GM10847 (cell line): ENCODE data around the gene MLIP.

Experiments
- POLR2A ChIP-seq: IDR thresholded peaks from 2 replicates; pipeline ENCODE4 v1.6.1; 2011; ENCODE audit not compliant: insufficient read length; ENCODE audit errors: extremely low read depth

MLIP gene

DNA sequence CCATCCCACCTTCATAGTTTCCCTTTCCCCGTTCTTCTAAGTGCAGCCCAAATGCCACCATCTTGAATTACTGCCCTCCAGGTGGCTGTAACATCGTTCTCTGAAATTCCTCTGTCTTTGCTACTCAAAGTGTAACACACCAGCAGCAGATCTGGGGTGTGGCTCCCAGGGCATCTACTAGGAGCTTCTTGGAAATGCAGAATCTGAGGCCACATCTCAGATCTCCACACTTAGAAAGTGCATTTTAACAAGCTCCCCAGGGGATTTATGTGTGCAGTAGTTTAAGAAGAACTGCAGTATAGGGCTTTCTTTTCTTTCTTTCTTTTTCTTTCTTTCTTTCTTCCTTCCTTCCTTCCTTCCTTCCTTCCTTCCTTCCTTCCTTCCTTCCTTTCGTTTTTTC, 1.7 kb upstream of the MLIP start:
- no peak for TF ChIP-seq POLR2A

GRCh38 chr6:54112151-54112650, 958 bp downstream of the MLIP start:
- no peak for TF ChIP-seq POLR2A

DNA sequence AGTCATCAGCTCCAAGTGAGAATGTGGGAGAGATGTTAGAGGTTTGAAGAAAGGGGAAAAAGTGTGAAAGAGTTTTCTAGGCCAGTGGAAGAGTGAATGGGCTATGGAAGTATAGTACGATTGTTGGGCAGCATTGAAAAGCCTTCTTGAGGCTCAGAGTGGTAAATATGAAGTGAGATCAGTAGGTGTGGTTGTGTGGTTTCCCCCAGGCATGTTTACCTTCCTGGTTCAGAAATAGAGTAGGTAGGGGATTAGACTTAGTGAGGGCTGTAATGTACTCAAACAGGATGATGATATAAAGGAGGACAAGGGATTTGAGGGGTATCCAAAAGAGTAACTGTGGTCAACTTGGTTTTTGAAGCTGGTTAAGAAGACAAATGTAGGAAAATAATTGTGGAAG, 3.7 kb downstream of the MLIP start:
- no peak for TF ChIP-seq POLR2A

DNA sequence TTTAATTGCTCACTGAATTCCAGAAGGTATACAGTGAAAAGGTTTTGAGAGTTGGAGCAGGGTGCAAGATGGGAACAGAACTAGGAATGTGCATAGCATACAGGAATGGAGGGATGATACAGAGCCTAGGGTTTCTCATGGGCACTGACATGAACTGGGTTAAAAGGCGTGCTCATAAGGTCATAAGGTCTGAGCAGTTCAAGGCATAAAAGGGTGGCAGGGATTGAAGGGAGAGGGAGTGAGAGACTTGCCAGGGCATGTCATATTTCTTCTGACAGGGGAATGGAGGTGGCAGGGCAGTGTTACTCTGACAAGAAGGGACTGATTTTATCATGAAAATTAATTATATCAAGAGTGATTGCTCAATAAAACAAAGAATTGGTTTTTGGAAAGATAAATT, 4.7 kb downstream of the MLIP start:
- no peak for TF ChIP-seq POLR2A

- no peak for TF ChIP-seq POLR2A
These were observed 6.9 kb downstream of the MLIP start for GRCh38 chr6:54118117-54118516.

GRCh38 chr6:54125493-54125892, 14.2 kb downstream of the MLIP start:
- no peak for TF ChIP-seq POLR2A

- no peak for TF ChIP-seq POLR2A
These were observed 18.9 kb downstream of the MLIP start for GRCh38 chr6:54130179-54130578.

DNA sequence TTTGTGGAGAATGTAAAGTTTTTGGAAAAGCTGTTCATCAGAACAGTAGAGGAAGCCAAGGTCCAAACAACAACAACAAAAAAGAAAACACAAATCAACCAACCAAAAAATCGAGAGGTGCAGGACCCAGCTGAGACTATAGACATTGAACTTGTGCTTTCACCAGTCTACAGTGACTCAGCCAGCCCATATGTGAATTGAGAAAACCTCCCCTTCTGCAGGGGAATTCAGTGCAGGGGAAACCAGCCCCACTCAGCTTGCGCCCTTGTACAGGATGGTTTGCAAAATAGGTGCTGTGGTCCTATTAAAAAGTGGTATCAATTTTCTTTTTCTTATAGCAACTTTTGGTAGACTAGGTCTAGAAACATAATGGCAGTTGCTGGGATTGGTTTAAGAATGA, 21.3 kb downstream of the MLIP start:
- no peak for TF ChIP-seq POLR2A

- TF ChIP-seq POLR2A = no peak
These were observed 21.9 kb downstream of the MLIP start for GRCh38 chr6:54133186-54133585.

- TF ChIP-seq POLR2A = no peak
These were observed 23.7 kb downstream of the MLIP start for GRCh38 chr6:54134935-54135334.

- no peak for TF ChIP-seq POLR2A
These were observed 24.6 kb downstream of the MLIP start for GRCh38 chr6:54135665-54136369.

DNA sequence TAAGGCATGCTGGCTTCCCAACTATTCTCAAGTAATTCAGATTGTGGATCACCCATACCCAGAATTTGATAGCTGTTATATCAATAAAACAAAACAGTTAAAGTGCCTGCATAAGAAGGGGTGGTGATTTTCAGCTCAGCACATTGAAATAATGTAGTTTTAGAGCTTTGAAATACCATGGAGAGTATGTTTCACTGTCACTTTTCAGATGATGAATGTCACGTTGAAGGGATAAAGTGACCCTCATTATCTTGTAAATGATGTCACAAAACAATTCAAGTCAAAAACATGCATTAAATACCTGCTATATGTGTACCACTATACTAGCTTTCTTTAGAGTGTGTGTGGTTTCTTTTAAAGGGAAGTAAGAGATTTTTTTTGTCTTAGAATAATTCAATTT, 27.6 kb downstream of the MLIP start:
- no peak for TF ChIP-seq POLR2A

DNA sequence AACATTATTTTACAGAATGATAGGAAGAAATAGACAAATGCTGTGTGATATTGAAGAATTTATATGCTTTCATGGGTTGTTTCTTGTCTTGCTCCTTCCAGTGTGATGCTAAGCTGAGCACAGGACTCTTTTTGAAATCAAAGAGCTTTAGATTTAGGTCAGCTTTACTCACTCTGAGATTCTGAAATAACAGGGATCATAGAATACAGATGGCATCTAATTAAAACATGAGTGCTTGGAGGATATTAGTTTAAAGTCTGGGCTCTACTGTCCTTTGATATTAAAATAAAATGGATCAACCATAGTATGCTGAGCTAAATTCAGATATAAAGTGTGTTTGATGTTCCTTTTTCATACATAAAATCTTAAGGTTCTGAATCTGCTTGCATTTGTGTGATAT, 29.6 kb downstream of the MLIP start:
- no peak for TF ChIP-seq POLR2A

GRCh38 chr6:54142889-54143519, 31.8 kb downstream of the MLIP start:
- TF ChIP-seq POLR2A = no peak

GRCh38 chr6:54151861-54152260, 40.6 kb downstream of the MLIP start:
- no peak for TF ChIP-seq POLR2A

DNA sequence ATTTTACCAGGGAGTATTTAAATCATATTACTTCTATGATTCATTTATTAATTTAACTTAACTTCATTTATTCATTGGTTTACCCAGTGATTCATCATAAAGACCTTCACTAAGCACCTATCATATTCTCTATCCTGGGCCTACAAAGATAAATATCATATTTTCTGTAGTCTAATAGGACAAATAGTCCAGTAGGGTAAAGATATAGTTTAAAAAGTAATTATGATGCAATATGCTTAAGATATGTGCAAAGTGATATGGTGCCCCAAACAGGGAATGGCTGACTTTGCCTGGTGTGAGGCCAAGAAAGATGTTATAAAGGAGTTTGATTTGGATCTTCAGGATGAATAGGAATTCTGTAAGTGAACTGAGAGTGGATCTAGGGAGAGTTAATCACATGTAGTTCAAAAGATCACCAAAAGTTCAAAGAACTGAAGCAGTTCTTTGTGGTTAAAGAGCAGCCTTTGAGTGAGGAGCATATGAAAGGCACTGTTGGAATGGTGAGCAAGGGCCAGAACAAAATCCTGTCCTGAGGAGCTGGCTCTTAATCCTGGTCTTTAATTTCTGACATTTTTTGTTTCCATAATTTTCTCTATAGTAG, 45.5 kb downstream of the MLIP start:
- TF ChIP-seq POLR2A = no peak
